Left kidney (tissue), 1 donor: Measurements from ENCODE around the gene ARL4D. TPM values are rescaled to one million over a fixed set of nuclear protein-coding genes. Genes with fewer than 3 reads are reported as not detected.

Experiments used
- polyA plus RNA-seq: library from polyadenylated mRNA; unstranded; fragments of 120-200 nt; gene quantifications from one replicate; pipeline ENCODE4 v1.2.1, GENCODE V29; 2013; ENCODE audit not compliant: insufficient read length

The ARL4D gene
- polyA plus RNA-seq, 1 donor, result 7.1 TPM

Other genes starting within 250 kb of the ARL4D start
- 116 TPM for gene NBR1, start 227.8 kb upstream of the ARL4D start, polyA plus RNA-seq
- gene TMEM106A, start 187.1 kb upstream of the ARL4D start, polyA plus RNA-seq, result 27.8 TPM
- 44.1 TPM for gene CCDC200, start 170.4 kb upstream of the ARL4D start, polyA plus RNA-seq
- gene RNU2-1, start 165.0 kb upstream of the ARL4D start, polyA plus RNA-seq, result not detected
- gene DHX8, start 85.0 kb downstream of the ARL4D start, polyA plus RNA-seq, result 45.2 TPM
- 43.6 TPM for gene ETV4, start 147.3 kb downstream of the ARL4D start, polyA plus RNA-seq